Measurements from ENCODE around the gene DAGLB. TPM values are rescaled to one million over a fixed set of nuclear protein-coding genes. Genes with fewer than 3 reads are reported as not detected.

DAGLB gene
- total RNA-seq, 3 donors from 2014 or later (not counting 1 experiment from before 2014, with no cell fraction given): 20.3 to 25.6 (median 25.2) TPM

Other genes with a start within 250 kb of the DAGLB start
- gene CYTH3, start 175.3 kb downstream of the DAGLB start, total RNA-seq: 10 to 100 TPM in 2 of 3 donors, 1 to 10 TPM in 1; 7.7 to 42.6 (median 13.6) TPM
- gene FAM220A, start 99.0 kb downstream of the DAGLB start, total RNA-seq: 10 to 100 TPM in 1 of 3 donors, 1 to 10 TPM in 2; 5.6 to 10.1 (median 6.8) TPM
- gene RAC1, start 73.4 kb downstream of the DAGLB start, total RNA-seq: 100 to 1,000 TPM; 101 to 122 (median 112) TPM
- 10 to 100 TPM; 56.2 to 60.2 (median 58.5) TPM for gene KDELR2, start 36.2 kb upstream of the DAGLB start, total RNA-seq
- under 1 TPM; 0.39 to 0.45 (median 0.40) TPM for gene GRID2IP, start 103.5 kb upstream of the DAGLB start, total RNA-seq
- 10 to 100 TPM; 29.4 to 37.6 (median 35.3) TPM for gene ZDHHC4, start 129.5 kb upstream of the DAGLB start, total RNA-seq
- gene INTS15, start 142.1 kb upstream of the DAGLB start, total RNA-seq: 10 to 100 TPM; 47.5 to 70.1 (median 60.7) TPM
- gene ZNF853, start 167.7 kb upstream of the DAGLB start, total RNA-seq: 10 to 100 TPM in 1 of 3 donors, 1 to 10 TPM in 2; 6.5 to 12.0 (median 9.7) TPM
- 10 to 100 TPM; 46.2 to 59.6 (median 49.5) TPM for gene ZNF316, start 189.4 kb upstream of the DAGLB start, total RNA-seq